Pulmonary artery endothelial cell (primary cell): Measurements from ENCODE around the gene GYS2. TPM values are rescaled to one million over a fixed set of nuclear protein-coding genes. Genes with fewer than 3 reads are reported as not detected.
"Not testable (repeated sequence)": the region's sequence is repeated elsewhere in the genome, so short reads cannot be mapped to it uniquely, and the experiment has no call there.

Experiments used
- DNase-seq: peaks from one replicate; pipeline ENCODE4 v3.0.0-alpha.2; 2011; ENCODE audit warnings: low read depth, low spot score
- total RNA-seq: library from RNA; depleted of rRNA; stranded (reverse); fragments of >200 nt; gene quantifications from 2 replicates; pipeline ENCODE4 v1.2.3, GENCODE V29; 2014

GYS2 gene
- not detected in 2 replicates for total RNA-seq

DNA sequence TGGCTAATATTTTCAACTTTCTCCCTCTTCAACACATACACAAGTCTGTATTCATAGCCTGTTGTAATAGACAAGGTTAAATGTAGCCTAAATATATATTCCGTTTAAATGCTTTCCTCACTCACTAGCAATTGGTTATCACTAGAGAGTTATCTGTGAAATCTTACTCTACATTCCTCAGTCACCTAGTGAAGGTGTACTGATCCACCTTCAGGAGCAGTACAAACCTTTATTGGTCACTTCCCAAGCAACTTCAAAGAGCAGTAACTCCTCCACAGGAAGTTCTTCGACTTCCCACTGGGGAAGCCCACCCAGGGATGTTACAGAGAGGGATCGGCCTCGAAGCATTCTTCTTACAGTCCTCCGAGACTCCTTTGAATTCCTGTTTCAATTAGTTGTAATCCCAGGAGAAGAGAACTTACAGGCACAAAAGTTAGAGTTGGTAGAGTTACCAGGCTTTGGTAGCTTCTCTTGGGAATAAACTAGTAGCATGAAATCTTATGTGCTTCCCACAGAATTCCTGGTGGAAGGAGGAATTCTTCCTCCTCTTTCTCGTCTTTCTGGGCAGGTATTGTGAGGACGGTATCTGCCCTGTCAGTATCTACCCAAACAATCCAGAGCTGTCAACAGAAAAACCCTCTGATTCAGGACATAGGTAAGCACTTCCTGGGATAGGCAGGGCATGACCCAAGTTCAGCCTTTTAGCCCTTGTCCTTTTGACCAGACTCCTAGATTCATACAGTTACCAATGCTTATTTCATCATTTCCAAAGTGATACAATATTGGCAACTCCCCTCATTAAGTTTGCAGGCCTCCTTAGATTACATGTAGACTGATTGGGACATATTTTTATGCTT is at the start of gene GYS2:
Gene GYS2, minus strand, starts transcription at position 603 of the 857 bp plus-strand sequence. Its CDS starts 255 bp downstream, at position 348.
- no peak for DNase-seq

DNA sequence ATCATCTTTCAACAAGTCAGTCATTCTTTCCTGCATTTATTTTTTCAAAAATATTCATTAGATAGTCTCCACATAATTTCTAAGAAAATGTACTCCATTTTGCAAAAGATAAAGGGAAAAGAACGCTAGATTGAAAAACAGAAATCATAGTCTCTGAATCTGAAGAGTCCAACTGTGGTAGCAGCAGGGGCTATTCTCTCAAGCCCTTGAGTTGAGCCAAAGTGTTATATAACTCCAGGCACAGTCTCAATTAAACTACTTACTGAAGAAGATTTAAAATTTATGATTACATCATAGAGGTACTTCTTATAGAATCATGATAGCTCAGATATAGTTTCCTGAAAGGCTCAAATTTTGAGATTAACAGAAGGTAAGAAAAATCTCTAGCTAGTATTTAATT is 47.2 kb upstream of the GYS2 start:
- DNase-seq: no peak

DNA sequence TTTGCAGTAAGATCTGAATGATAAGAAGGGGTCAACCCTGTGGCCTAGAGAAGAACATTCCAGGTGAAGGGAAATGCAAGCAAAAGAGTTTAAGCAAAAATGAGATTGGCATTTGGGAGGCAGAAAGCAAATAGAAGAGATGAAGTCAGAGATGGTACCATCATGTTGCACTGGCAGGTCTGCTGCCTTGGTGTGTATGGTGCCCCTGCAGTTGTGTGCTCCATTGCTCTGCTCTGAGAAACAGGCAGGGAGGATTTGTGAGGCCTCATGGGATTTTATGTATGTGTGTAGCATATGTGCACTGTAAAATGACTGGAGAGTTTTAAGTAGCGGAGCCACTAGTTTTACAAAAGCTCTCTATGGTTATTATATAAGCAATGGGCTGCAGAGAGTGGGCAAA is 46.4 kb upstream of the GYS2 start:
- no peak for DNase-seq

DNA sequence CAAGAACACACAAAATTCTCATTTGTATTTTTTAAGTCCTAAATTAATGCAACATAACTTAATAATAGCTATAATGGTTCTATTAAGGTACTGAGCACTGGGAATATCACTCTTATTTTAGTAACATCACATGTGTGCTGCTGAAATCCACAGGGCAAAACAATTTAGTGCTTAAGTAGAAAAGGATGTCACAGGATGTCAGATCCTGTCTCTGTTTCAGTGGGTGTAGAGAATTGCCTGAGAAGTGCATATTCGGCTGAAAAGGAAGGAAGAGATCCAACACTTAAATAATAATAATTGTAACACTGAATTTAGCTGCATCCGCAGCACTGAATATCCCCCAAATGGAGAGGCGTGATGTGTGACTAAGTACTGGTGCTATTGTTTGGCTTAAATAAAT is 44.4 kb upstream of the GYS2 start:
- DNase-seq: no peak

DNA sequence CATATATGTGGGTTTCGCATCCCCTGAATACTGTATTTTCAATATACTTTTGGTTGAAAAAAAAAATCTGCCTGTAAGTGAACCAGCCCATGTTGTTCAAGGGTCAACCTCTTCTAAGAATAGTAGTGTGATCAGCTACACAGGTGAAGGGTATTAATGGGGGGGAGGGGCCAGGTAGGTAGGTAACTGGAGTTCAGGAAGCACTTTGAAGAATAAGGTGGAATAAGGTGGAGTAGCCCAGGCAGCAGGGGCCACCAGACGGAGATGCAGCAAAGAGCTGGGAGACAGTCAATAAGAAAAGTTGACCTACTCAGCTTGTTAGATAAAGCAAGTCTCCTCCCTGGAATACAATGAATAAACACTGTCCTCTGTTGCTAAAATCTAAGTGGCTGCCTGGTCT is 43.7 kb upstream of the GYS2 start:
- no peak for DNase-seq

DNA sequence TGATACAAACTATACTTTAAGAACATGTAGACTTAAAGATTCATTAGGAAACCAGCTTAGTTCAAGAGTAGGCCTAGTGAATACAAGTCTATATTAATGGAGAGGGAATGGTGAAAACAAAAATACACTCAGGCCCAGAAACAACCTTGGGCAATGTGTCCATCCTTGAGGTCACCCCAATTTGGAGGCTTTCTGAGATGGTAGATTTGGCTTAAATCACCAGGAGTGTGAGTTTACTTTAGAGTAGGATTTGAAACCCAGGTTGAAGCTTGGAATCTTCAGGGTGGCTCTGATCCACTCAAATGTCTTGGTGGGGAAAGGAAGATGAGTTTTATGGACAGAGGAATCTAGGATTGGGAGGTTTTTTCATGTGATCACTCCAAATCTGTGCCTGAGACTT is 42.5 kb upstream of the GYS2 start:
- DNase-seq: no peak

DNA sequence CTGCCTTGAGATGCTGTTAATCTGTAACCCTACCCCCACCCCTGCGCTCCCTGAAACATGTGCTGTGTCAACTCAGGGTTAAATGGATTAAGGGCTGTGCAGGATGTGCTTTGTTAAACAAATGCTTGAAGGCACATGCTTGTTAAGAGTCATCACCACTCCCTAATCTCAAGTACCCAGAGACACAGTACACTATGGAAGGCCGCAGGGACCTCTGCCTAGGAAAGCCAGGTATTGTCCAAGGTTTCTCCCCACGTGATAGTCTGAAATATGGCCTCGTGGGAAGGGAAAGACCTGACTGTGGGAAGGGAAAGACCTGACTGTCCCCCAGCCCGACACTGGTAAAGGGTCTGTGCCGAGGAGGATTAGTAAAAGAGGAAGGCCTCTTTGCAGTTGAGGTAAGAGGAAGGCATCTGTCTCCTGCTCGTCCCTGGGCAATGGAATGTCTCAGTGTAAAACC is 40.4 kb upstream of the GYS2 start:
- DNase-seq: not testable (repeated sequence)

DNA sequence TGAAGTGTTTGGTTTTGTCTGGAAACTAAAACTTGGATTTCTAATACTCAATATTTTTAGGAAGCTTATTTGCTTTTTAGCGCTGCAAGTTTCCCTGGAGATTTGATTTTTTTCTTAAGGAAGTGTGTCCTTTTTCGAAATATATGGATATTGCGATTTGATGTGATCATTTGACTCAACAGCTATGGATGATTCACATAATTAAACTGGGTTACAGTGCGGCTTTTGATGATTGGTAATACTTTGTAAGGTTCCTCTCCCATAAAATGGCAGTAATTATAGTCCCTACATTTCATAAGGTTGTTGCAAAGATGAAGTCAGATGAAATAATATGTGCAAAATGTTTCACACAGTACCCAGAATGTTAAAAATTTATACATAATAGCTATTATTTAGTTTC is 39.9 kb upstream of the GYS2 start:
- DNase-seq: no peak

DNA sequence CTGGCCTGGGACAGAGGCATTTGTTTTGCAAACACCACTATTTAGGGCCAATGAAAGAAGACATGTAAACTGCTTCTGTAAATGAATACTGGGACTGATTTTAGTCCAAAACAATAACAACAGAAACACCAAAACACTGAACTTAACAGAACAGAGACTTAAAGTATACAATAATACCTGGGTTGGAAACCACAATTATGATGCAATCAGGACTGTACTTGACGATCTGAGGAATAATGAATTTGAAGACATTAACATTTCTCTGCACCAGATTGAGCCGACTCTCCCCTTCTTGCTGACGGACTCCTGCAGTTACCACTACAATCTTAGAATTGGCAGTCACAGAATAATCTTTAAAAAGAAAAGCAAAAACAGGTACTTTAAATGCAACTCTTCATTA is 39.1 kb upstream of the GYS2 start:
- no peak for DNase-seq

DNA sequence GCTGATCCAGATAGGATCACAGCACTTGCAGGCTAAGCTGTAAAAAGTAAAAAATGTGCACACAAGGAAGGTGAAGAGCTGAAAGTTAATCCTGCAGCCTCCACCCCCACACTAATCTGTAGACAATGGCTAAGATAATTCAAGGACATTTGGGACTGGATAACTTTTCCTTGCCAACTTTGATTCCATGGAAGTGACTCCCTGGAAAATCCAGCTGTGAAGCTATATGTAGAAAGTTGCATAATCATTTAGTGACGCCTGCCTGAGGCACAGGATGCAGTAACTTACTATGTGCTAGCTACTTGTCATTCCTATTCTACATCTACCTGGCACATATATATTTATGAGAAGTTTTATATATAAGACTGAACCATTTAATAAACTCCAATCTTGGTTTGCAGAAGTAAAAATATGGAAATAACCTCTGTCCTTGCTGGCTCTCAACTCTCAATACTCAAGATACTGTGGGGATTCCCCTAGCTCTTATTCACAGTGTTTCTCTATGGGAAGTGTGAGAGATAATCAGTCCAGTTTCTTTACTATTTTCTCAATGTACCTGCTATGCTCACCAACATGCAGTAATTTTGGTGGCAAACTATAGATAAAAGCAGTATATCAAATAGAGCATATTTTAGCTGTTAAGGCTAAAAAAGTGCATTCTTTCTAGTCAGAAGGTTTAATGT is 38.2 kb upstream of the GYS2 start:
- no peak for DNase-seq

DNA sequence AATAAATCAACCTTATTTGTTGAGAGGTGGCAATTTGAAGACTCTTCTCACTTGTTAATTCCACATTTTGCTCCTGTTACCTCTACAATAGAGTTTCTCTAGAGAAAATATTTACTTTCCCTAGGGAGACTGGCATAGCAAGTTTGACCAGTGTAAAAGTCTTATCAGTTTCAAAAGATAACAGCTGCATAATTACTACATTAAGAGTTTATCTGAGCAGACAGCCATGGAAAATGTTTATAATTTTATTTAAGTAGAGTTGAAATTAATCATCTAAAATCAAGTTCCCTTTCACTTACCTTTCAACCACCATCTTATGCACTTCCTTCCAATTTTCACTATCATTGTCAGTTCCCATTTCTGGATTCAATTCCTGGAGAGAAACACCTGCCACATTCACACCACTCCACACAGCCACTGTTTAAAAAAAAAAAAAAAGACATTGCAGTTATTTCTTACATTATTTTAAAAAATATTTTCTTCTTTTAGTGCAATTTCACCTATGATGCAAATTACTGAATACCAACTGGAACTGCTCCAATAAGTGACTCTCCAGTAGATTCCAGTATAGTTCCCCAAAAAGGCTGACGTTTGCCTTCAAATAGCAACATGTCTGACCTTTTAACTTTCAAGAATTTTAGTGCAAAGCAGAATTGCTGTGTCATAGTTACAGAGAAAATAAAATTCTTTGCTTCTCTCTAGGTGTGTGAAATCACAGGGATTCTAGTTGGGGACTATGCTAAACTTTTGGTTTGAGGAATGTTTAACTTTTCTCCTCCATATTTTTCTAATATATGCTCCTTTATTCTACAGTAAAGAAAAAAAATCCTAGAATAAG is 33.6 kb upstream of the GYS2 start:
- no peak for DNase-seq

DNA sequence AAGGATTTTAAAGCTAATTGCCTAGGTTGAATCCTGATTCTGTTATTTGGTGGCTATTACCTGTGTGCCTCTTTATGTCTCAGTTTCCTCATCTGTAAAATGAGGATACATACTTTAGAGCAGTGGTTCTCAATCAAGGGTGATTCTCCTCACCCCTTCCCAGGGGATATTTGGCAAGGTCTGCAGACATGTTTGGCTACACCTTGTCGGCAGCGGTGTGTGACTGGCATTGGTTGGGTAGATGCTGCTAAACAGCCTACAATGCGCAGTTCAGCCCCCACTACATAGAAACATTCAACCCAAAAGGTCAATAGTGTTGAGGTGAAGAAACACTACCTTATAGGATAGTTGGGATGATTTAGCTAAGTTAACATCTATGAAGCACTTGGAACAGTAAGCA is 29.6 kb upstream of the GYS2 start:
- no peak for DNase-seq

DNA sequence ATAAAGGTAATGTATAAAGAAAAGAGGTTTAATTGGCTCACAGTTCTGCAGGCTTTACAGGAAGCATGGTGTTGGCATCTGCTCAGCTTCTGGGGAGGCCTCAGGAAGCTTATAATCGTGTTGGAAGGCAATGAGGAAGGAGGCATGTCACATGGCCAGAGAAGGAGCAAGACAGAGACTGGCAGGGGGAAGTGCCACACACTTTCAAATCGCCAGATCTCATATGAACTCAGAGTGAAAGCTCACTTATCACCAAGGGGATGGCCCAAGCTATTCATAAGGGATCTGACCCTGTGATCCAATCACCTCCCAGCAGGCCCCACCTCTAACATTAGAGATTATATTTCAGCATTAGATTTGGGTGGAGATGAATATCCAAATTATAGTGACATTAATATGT is 26.7 kb upstream of the GYS2 start:
- no peak for DNase-seq

DNA sequence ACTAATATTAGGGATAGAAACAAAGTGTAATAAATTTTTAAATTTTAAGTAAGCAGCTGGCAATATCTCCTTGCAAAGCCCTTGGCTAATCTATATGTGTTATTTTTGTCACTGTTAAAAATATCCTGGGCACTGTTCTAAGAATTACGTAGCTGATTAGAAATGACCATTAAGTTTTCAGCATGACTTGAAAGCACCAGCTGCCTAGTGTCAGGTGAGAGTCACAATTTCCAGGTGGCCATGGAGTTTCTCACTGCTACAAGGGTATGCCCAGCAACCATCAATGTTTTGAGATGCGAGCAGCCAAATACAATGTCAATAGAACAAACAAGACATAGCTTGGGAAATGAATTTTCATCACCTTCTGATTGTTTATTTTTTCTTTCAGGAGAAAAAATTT is 23.3 kb upstream of the GYS2 start:
- no peak for DNase-seq

DNA sequence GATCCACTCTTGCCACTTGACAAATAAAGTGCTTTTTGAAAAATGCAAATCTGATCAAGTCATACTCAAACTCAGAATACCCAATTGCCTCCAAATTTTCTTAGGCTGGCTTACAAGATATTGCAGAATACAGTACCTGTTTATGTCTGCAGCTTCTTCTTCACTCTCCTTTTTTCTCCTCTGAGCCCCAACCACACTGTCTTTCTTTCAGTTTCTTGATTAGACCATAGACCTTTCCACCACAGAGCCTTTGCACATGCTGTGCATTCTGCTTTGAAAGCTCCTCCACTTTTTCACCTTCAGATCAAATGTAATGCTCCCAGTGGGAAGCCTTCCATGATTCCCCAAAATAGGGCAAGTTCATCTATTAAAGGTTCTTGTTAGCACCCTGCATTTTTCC is 13.9 kb upstream of the GYS2 start:
- no peak for DNase-seq

DNA sequence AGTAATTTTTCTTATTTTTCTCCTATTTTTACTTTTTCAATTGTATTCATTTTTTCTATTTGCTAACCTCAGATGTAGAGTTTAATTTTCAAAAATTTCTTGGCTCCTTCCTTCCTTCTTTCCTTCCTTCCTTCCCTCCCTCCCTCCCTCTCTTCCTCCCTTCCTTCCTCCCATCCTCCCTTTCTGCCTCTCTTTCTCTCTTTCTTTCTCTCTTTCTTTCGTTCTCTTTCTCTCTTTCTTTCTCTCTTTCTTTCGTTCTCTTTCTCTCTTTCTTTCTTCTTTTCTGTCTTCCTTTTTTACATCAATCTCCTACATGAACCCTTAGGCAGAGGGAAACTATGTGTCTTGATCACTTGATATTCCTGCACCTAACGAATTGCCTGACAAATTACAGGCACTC is 12.4 kb upstream of the GYS2 start:
- no peak for DNase-seq

DNA sequence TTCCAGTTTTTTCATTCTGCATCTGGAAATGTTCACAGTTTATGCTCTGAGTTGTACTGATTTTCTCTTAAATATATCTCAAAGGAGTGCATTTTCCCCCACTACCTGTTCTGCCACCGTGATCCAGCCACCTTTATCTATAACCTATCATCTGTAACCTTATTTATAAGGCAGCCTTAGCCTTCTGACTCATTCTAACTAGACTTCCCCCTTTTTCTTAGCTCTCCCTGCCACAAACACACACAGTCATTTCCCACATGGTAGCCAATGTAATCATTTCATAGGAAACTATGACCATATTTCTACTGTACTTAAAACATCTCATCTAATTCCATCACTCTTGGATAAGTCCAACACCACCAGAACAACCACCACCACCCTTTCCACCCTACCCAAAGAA is 10.8 kb upstream of the GYS2 start:
- peak; percentile 60 for DNase-seq

DNA sequence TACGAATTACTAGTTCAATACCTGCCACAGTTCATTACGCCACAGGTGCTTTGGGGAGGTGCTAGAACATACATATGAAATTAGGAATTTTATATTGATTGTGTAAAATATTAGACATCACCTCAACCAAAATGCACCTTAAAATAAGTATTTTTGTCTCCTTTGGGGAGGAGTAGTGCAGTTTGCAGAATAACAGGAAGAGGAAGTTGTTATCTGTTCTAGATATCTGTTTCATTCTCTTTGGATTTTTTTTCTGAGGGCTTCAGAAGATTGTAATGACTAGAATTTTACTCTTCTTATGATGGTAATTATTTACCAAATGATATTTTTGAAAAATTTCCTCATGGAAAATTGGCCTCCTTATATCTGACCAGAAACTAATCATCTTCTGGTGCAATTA is 9.9 kb upstream of the GYS2 start:
- DNase-seq: no peak

DNA sequence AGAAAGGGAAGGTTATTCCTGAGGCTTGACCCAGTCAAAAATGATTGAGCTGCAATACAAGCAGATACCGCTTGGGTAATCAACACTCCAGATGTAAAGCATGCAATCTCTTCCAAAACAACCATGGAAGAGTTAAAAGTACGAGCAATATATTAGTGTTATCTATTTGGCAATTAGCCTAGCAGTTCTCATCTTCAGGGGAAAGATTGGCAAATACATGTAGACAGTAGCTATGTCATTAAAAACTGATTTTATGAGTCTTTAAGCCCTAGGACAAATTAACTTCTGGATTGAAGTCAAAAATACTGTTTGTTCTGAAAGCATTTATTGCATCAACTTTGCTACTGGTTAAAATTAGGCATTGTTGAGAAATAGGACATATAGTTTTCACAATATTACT is 9.3 kb upstream of the GYS2 start:
- no peak for DNase-seq

DNA sequence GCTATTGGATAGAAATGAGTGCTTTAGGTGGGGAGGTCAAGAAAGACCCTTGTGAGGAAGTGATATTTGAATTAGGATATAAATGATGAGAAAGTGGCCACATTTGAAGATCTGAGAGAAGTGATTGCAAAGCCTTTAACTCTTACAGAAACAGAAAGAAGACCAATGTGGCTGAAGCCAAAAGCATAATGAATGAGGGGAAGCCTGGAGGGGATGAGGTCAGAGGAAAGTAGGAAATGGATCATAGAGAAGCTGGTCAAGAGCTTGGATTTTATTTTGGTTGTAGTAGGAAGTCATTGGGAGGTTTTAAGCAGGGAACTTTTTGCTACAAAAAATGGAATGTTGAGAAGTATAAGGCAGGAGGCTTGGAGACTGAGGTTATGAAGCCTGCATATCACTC is 3.5 kb upstream of the GYS2 start:
- DNase-seq: no peak

DNA sequence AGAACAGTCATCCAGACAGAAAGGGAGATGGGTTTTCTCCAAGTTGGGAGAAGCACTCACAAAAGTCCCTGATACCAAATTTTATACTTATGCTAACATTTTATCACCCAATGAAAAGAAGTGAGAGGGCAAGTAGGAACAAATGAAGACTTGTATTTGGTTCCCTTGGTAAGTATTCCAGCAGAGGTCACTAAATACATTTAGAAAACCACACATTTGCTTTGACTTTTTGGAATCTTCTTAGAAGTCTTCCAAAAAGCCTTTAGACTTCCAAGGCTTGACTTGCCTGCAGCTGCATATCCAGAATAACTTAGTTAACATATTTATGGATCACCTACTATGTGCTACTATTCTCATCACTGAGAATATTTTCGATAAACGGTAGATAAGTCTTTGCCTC is 3.1 kb upstream of the GYS2 start:
- DNase-seq: no peak

DNA sequence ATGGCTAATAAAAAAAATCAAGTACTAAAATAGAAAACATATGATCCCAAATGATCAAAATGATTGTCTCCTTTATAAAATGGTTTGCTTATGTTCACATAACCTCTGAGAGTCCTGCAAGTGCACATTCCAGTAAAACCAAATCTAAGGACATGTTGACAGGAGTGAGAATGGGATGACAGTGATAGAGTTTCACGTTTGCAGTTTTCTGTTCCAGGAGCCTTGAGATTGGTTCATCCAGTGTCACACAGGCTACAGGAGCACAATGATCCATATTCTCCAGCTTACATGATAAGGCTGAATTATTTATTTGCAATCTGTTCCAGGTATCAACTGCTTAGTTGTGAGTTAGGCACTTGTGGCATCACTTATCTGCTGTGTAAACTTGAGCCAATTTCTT is 1.5 kb upstream of the GYS2 start:
- DNase-seq: no peak
